ENCODE results near the gene DHRS1. TPM values are rescaled to one million over a fixed set of nuclear protein-coding genes. Genes with fewer than 3 reads are reported as not detected.

DHRS1 gene
- polyA plus RNA-seq, 2 of the 4 experiments (the other 2 are of a cell fraction), result 15.1 to 17.4 TPM

- DNase-seq (ENCODE audit: low read depth in 1 of 2, low spot score in 1 of 2), result no peak
- no peak for FAIRE-seq
- H3K27ac ChIP-seq, result no peak overlapping the region
- H3K9me3 ChIP-seq, result no peaks in the 10 kb centered on the region
- TF ChIP-seq EP300 (IDR thresholded peaks at IDR 0.05), result no peak
- no peak overlapping the region for H3K4me3 ChIP-seq
- CTCF ChIA-PET, result interaction anchor here (1.1 to 34.0 kb wide), 3 partner anchors 13 to 37 kb away, joined by 4 to 469 read pairs (median 5); partner anchors contain the start of genes CIDEB, DHRS1, LTB4R and LTB4R2
- POLR2A ChIA-PET, result interaction anchor here (0.8 kb wide), 1 partner anchor 24 kb away, joined by 3 read pairs; the partner anchor contains the start of gene TINF2
- 83% methylated on average over 18 of the region's 18 CpGs for WGBS (ENCODE audit: missing lambda C conversion rate)
- no peak for ATAC-seq
- H3K4me1 ChIP-seq, result no peaks in the 10 kb centered on the region
- no peak overlapping the region for H3K4me2 ChIP-seq
These were observed 33.0 kb downstream of the DHRS1 start for GRCh38 chr14:24266344-24267244.

GRCh38 chr14:24264298-24264697 lies 35.3 kb downstream of the DHRS1 start:
- Histone ChIP-seq H3K4me3 (no peak overlapping the region), H3K4me1 (peaks cover 5% of the 10 kb centered on the region), H3K4me2 (no peak overlapping the region), H3K9me3 (no peaks in the 10 kb centered on the region), H3K27ac (no peak overlapping the region)
- ATAC-seq (no peak), DNase-seq (ENCODE audit: low read depth in 1 of 2, low spot score in 1 of 2) (no peak), FAIRE-seq (no peak)
- ChIA-PET POLR2A (no interaction called here), CTCF (interaction anchor here (1.6 to 34.0 kb wide), 3 partner anchors 21 to 173 kb away, joined by 5 to 469 read pairs (median 24); partner anchors contain the start of genes CIDEB, DHRS1, LTB4R and LTB4R2)
- TF ChIP-seq MAZ (IDR thresholded peaks at IDR 0.05; ENCODE audit: borderline replicate concordance, low read depth, low read length) (no peak), HES2 (IDR thresholded peaks at IDR 0.05) (no peak), NR3C1 (IDR thresholded peaks at IDR 0.05) (no peak), NFE2L2 (conservative IDR thresholded peaks at IDR 0.05; ENCODE audit: low read length) (no peak), BCL3 (IDR thresholded peaks at IDR 0.05) (no peak), PHF8 (IDR thresholded peaks at IDR 0.05; ENCODE audit: borderline replicate concordance, low read depth) (no peak), RCOR1 (IDR thresholded peaks at IDR 0.05; ENCODE audit: low read depth, low read length) (no peak), ELK1 (IDR thresholded peaks at IDR 0.05; ENCODE audit: low read depth, low read length) (no peak), FOSB (CRISPR knock-in tag; IDR thresholded peaks at IDR 0.05) (no peak), RAD21 (conservative IDR thresholded peaks at IDR 0.05 in 1 of 2, IDR thresholded peaks at IDR 0.05 in 1 of 2) (no peak), MYC (IDR thresholded peaks at IDR 0.05; ENCODE audit: borderline replicate concordance, low read length) (no peak)
- 82% methylated on average over 6 of the region's 6 CpGs for WGBS (ENCODE audit: missing lambda C conversion rate)

- 79% methylated on average over 6 of the region's 6 CpGs for WGBS (ENCODE audit: missing lambda C conversion rate)
- FAIRE-seq (no peak), ATAC-seq (no peak), DNase-seq (ENCODE audit: low read depth in 1 of 2, low spot score in 1 of 2) (no peak)
- Histone ChIP-seq H3K27ac (no peak overlapping the region), H3K4me3 (no peak overlapping the region), H3K4me2 (no peak overlapping the region), H3K9me3 (no peaks in the 10 kb centered on the region), H3K4me1 (peaks cover 8% of the 10 kb centered on the region)
- CTCF ChIA-PET, result interaction anchor here (0.8 to 34.0 kb wide), 3 partner anchors 21 to 39 kb away, joined by 3 to 469 read pairs (median 24); partner anchors contain the start of genes CIDEB, DHRS1, LTB4R and LTB4R2
- TF ChIP-seq REST (IDR thresholded peaks at IDR 0.05), result no peak
- no peak for TF ChIP-seq HDAC2 (IDR thresholded peaks at IDR 0.05)
- TF ChIP-seq BHLHE40 (IDR thresholded peaks at IDR 0.05; ENCODE audit: low read depth, low read length), result no peak
- TF ChIP-seq NFE2L2 (conservative IDR thresholded peaks at IDR 0.05; ENCODE audit: low read length), result no peak
- no peak for TF ChIP-seq SMC3 (IDR thresholded peaks at IDR 0.05)
- TF ChIP-seq BCL3 (IDR thresholded peaks at IDR 0.05), result no peak
- TF ChIP-seq HOXB13 (CRISPR knock-in tag; IDR thresholded peaks at IDR 0.05; ENCODE audit: low read depth), result no peak
- no peak for TF ChIP-seq POLR2AphosphoS2 (conservative IDR thresholded peaks at IDR 0.05; ENCODE audit: low read length)
- no peak for TF ChIP-seq ESRRA (IDR thresholded peaks at IDR 0.05; ENCODE audit: borderline replicate concordance, low read length)
- TF ChIP-seq CBX2 (IDR thresholded peaks at IDR 0.05; ENCODE audit: borderline replicate concordance, low read depth), result no peak
- POLR2A ChIA-PET, result no interaction called here
These were observed 35.7 kb downstream of the DHRS1 start for GRCh38 chr14:24263848-24264247.

Measured in A549 (cell line).